GM18907 (cell line): Measurements from ENCODE around the gene BMP8B.

Source experiments
- ATAC-seq: cut with Tn5 transposase; IDR thresholded peaks from one replicate; pipeline ENCODE4 v1.9.1; 2021; ENCODE audit warnings: mild to moderate bottlenecking, moderate library complexity; ENCODE audit not compliant: unreplicated experiment

Gene BMP8B

DNA sequence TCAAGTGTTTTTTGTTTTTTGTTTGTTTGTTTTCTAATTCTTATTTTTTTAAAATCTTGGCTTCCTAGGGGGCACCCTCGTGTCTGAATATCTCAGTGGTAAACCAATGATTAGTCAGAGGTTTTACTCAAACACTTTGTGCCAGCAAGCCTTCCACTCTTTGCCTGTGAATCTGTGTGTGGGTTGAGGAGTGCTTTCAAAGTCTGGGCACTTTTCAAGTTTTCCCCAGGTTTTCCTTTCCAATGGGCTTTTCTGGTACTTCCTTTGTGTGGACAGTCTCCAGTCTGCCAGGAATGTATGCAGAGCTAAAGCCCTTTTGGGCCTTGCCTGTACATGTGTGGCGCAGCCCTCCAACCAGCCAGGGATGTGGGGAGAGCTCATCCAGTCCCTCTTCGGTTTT lies 59.6 kb downstream of the BMP8B start:
- no peak for ATAC-seq

DNA sequence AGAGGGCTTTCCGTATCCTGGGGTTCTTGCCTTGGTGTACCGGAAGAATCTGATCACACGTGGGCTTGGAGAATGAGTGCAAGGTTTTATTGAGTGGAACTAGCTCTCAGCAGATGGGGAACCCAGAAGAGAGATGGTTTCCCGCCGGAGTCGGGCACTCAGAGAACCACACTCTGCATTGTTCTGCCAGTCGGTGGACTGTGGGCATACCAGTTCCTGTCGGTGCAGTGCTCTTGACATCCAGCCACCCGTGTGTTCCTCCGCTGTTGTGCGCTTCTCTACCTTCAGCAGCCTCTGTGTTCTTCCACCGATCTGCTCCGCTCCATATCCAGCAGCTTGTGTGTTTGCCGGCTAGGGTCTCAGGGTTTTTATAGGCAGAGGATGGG lies 60.7 kb downstream of the BMP8B start:
- ATAC-seq = no peak

- ATAC-seq = no peak
Observed at GRCh38 chr1:39727221-39727931, 61.3 kb downstream of the BMP8B start.

GRCh38 chr1:39726600-39726999 lies 62.1 kb downstream of the BMP8B start:
- ATAC-seq = no peak

DNA sequence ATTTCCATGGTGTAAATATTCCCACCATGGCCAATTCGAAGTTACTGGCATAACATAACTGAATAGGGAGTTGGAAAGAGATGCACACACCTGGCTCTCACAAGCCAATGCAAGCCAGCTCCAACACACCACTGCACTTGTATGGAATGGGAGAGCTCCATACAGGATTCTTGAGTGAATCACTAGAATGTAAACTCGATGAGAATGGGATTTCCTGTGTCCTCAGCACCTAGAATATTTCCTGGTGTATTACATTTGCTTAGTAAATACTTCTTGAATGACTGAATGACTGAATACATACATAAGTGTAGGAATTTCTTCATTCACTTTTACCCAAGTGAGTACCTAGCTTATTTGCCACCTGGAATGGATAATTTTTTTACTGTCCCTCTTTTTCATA lies 66.2 kb downstream of the BMP8B start:
- no peak for ATAC-seq

- no peak for ATAC-seq
Observed at GRCh38 chr1:39721664-39722063, 67.0 kb downstream of the BMP8B start.

- no peak for ATAC-seq
Observed at GRCh38 chr1:39720094-39720999, 68.3 kb downstream of the BMP8B start.

DNA sequence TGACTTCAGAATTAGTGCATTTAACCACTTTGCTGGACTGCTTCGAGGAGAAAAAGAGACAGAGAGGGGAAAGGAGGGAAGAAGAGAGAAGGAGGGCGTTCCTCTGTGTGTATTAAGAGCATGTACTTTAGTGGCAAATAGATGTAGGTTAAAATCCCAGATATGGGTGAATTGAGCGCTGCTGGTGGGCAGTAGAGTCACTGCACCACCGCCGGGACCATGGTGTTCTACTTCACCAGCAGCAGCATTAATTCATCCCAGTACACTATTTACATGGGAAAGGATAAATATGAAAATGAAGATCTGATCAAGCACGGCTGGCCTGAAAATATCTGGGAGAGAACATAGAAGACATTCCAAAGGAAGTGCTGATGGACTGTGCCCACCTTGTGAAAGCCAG lies 70.9 kb downstream of the BMP8B start:
- ATAC-seq = no peak

- ATAC-seq = no peak
Observed at GRCh38 chr1:39713557-39713956, 75.1 kb downstream of the BMP8B start.

- ATAC-seq = no peak
Observed at GRCh38 chr1:39711966-39712340, 76.7 kb downstream of the BMP8B start.

- ATAC-seq = no peak
Observed at GRCh38 chr1:39711104-39711965, 77.3 kb downstream of the BMP8B start.

DNA sequence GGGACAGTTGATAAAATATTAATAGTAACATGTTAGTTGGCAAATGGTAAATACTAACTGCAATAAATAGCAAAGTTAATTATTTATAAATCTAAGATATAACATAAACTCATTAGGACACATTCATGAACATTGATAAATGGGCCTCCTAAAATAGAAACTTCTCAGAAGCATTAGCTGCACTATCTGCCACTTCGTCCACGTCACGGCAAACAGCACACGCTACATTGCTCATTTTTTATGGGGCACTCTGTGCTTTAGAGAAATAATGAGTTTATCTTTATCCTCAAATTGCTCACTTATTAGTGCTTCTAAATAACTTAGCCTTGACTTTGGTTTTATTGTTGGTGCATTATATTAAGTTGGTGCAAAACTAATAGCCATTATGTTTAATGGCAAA lies 81.2 kb downstream of the BMP8B start:
- no peak for ATAC-seq
